Activated CD8-positive, alpha-beta memory T cell treated with anti-CD3 and anti-CD28 coated beads, Interleukin-2, amount 50 U/mL, for 24 hours (primary cell): ENCODE results near the gene RASD1.

Source experiments
- DNase-seq: peaks from one replicate; pipeline ENCODE4 v3.0.0-alpha.2; 2020; ENCODE audit errors: extremely low read depth

Gene RASD1

DNA sequence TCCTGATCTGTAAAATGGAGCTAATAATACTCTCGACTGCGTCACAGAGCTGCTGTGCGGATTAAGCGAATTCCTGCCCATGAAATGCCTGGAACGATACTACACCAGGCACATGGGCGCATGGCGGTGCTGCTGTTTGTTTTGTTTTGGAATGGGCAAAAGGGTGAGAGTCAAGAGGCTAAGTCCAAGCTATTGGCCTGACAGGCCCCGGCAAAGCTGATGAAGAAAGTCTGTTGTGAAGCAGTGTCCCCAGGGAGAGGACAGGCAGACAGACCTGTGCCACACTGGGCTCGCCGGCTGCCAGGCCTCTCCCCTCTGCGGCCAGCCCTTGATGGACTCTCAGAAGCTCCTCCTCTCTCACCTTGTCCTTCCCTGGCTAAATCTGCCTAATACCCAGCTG is 31.3 kb upstream of the RASD1 start:
- no peak for DNase-seq

DNA sequence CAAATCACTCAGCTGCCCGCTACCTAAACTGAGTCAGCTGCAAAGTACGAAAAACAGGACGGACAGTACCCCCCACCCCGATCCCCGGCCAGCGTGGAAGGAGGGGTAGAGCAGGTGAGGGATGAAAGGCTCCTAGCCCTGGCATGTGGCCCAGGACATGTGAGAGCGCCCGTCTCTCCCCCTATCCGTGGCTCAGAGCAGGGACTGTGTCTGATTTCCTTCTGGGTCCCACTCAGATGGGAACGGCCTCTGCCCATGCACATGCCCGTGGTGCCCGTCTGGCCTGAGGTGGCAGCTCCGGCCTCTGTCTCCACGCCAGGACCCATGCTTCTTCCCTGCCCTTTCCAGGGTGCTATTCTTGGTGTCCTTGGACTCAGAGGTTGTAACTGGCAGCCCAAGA is 30.2 kb upstream of the RASD1 start:
- DNase-seq = no peak

DNA sequence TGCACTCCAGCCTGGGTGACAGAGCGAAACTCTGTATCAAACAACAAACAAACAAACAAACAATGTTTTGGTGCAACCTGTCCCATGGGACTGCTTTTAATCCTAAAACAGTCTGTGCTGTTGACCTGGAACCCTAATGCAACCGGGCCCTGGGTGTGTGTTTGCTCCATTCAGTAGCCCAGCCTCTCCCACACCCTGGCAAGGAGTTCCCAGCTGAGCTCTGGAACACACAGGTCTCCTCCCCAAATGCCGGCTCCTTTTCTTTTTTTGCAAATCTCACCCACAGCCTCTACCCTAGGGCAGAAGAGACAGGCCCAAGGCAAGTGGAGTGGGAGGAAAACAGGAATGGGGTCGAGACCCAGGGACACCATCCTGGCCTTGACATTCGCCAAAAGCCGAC is 29.8 kb upstream of the RASD1 start:
- DNase-seq = no peak

DNA sequence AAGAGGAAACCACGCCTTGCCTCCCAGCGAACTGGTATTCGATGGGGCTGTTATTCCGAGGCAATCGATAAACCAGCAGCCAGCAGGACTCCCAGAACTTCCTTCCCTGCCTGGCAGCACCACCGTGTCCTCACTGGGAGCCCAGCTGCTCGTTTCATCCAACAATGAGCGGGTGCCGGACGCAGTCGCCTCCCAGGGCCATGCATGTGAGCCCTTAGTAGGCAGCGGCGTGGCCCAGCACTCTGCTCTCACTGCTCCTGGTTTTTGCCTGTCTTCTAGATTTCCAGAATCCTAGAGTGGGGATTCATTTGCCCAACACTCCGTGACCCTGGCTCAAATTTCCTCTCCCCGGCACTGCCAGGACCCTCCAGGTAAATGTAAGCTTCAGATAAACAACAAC is 29.1 kb upstream of the RASD1 start:
- no peak for DNase-seq

DNA sequence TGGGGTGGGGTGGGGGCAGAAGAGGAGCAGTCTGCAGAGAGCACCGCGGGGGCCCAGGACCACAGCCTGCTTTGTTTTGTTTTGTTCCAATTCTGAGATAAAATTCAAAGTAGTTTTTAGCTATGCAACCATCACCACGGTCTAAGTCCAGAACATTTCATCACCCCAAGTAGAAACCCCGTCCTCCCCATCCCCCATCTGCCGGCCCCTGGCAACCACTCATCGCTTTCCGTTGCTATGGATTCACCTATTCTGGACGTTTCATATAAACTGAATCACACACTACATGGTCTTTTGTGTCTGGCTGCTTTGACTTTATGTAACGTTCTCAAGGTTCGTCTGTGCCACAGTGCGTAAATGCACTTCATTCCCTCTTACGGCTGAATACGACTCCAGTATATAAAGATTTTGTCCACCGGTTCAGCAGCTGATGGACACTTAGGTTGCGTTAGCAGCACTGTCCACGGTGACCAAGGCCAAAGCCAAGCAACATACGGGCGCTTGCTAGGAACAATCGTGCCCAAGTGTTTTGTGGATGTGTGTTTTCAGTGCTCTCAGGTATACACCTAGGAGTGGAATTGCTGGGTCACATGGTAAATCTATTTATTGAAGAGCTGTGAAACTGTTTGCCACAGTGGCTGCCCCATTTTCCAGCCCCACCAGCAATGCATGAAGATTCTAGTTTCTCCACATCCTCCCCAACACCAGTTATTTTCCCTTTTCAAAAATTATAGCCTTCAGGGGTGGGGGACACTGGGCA is 27.7 kb upstream of the RASD1 start:
- DNase-seq = no peak

DNA sequence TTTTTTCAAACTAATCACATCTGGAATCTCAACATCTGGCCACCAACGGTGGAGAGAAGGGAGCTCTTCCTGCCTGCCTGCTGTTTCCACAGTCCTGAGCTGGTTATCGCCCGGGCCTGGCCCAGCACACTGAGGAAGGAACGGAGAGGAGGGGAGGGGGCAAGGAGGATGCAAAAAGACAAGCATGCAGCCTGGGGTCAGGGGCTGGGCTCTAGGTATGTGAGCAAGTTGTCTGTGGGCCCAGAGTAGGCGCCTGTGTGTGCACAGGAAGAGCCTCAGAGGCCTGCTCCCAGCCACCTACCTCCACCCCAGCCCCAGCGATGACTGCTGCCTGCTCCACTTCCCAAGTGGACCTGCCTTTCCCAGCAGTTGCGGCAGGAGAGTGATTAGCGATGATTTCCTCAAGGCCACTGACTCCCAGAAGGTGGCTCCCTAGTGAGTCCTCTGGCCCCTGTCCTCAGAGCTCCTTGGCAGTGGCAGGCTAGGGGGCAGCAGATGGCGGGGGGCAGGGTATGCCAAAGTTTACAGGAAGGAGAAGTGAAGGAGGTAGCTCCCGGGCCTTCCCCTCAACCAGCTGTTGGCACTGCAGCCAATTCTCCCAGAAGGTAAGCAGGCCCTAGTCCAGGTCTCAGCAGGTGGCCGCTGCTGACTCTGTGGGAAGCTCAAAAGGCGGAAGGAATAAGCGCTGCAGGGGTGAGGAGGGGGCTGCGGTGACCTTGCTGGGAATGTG is 27.0 kb upstream of the RASD1 start:
- DNase-seq = no peak

DNA sequence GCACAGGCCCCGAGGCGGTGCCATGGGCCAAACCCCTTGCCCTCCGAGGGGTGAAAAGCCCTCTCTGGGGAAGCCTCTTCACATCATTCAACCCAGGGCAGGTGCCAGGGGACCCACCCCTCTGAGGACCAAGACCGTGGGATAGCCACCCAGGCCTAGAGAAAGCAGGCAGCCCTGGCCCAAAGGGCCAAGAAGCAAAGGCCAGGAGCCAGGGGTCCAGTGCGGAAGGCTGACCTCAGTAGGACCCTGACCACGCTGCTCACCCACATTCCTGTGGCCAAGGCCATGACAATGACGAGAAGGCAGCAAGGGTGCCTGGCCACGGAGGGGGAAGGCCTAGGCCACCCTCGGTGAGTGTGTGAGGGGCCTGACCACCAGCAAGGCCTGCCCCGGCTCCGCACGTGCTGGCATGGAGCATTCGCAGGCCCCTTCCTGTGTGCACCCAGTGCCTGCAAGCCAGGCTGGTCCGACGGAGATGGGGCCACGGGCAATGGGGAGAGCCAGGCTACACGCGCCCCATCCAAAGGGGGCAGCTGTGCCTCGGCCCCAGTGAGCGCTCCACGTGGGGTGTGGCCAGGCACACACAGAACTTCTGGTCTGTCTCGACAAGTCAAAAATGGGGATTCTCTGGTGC is 24.5 kb upstream of the RASD1 start:
- DNase-seq = no peak

DNA sequence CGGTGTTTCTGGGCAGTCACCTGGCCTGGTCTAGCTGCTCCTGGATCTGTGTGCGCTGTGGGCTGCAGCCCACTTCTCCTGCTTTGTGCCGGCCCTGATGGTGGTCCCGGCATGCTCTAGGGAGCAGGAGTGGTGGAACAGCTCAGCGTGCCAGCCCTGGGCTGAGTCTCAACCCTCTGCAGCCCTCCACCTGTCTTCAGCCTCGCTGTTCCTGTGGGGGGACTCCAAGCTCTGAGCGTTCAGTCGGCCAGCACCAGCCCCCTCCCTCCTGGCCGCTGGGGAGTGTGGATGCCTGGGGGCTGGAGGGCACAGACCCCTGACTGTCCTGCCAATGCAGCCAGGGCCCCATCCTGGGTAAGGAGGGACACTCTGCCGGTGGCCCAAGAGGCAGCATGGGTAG is 23.7 kb upstream of the RASD1 start:
- DNase-seq = no peak

DNA sequence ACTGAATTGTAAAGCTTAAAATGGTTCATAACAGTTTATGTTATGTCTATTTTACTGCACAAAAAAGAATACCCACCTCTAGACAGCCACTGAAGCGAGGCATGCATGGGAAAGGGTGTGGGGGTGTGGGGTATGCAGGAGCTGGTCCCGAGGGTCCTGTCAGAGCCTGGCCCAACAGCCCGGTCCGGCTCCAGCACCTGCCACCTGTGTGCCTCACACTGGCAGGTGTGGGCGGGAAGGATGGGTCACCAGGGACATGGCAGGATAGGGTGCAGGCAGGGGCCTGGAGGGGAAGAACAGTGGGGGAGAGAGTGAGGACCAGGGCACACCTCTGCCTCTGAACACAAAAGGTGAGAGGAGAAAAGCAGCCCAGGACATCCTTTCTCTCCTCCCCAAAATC is 22.8 kb upstream of the RASD1 start:
- DNase-seq = no peak

DNA sequence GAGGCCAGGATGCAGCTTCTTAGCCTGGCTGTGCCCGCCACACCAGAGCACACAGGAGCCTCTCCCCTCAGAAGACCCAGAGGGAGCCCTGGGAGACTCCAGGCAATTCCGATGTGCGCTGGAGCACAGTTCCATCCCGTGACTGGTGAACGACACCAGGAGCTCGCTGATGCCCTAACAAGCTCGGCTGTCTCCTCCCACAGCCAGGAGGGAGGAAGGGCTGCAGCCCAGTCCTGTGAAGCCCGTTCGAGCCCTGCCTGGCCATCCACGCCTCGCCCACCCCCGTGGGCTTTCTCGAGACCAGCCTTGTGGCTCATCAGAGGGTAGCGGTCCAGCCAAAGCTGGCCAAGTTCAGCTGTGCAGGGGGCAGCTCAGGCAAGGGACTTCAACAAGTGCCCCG is 21.8 kb upstream of the RASD1 start:
- DNase-seq = no peak

DNA sequence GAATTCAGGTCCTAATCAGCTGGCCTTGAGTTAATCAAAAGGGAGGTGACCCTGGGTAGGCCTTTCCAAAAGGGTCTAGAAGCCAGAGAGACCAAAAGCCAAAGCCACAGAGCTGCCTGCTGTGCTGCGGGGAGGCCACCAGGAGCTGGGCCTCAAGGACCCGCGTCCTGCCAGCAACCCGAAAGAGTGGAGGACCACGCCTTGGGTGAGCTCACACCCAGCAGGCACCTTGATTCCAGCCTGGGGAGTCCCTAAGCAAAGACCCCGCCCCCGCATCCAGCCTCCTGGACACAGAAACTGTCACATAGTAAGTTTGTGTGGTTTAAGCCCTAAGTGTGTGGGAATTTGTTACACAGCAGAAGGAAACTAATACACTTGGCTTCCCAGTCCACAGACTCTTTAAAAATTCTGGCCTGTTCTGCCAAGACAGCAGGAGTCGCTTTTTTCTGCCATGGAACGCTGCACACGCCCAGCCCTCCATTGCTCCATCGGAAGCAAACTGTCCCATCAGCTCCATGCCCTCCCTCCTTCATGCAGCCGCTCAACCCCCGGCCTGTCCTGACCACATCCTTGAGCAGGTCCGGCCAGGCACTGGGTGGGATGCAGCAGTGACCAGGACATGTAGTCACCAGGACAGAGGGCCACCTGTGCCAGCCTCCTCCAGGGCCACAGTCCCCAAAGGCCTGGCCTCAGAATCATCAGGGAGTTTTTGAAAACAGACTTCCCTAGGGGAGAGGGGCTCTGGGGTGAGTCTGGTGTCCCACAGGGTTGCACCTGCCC is 20.9 kb upstream of the RASD1 start:
- no peak for DNase-seq

DNA sequence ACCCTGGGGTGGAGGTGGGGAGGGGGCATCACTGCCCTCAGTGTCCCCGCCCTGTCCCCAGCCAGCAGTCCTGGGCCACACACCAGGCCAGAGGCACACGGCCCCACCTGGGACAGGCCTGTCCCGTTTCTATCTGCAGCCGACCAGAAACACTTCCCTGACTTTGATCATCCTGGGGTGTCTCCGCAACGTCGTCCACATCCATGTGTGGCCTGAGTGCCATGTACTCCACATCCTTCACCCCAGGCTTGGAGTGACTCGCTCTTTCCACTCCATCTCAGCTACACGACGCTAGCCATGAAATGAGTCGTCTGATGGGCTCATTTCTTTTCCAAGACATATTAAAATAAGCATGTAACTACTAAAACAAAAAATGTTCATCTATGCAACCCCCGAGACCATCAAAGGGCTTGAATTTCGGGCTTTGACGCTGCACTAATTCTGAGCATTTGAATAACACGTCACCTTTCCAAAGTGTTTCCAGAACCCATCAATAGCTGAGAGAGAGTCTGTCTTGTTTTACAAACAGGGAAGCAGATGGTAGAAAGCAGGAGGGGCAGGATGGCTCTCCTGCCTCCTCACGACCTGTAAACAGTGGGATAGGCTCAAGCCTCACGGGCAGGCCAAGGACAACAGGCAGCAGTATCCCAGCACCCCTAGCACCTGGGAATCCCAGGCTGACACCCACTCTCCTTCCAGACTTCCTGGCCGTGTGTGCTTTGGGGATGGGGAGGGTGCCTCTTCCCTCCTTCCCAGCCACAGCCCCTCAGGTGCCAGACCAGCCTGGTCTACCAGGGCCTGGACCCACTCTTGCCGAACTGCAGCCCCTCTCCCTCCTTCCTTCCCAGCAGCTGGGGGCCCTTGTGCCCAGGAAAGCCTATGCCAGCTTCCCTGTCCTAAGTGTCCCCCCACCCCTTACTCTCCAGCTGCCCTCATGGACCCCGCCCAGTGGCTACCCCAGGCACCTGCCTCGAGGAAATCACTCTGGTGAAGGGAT is 20.0 kb upstream of the RASD1 start:
- DNase-seq = no peak

DNA sequence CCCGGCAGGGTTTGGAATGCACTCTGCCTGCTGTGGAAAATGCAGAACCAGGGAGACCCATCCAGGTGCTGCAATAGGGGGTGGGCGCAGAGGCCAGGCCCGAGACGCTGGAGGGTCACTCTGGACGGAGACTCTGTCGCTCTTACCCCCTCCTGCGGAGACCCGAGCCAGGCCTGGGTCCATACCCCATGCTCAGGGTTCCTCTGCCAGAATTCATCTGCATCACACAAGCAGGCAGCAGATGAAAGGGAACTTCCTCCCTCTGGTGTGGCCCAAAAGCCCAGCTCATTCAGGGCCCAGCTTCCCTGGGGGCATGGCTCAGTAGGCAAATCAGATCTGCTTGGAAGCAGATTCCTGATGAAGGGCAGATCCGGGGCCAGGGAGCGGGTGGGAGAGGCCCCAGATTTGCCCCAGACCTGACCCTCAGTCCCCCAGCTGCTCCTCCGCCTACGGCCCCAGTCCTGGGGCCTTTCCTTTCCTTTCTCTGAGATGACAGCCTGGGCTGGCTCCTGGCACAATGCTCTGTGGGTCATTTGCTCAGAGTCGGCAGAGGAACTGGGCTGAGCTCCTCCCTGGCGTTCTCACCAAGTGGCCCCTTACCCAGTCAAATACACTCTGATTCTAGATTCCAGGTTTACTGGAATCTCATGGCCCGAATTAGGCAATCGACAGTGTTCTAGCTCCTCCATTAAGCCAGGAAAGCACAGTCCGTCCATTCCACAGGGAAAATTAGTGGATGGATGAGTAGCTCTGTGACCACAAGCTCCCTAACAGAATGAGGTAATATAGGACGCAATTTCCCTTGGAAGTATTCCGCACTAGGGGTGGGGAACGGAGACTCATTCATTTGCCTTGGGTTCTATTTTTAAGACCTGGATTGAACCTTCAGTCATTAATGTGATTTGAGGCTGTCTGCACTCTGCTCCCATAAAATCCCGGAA is 19.1 kb upstream of the RASD1 start:
- no peak for DNase-seq

DNA sequence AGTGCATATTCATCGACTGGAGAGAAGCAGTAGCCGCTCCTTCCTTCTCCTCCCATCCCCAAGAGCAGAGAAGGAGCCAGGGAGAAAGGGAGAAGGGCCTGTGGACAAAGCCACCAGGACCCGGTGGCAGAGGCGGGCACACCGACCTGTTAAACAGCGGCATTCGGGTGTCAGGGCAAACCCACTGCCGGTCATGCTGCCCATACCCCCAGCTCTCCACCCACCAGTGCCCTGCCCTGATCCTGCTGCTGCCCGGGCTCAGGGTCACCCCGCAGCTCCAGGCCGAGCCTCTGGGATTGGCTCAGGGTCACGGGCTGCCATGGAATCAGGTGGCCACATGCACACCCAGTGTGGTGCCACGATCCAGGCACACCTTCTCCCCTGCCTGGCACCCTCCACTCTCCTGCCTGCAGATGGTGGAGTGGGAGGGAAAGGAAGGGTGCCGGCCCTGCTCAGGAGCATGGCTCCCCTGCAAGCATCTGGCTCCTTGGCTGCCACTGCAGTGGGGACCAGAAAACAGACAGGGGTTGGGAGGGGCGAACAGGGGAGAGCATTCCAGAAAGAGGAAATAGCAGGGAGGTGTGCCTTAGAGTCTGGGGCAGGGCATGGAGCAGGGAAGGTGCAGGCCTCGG is 18.3 kb upstream of the RASD1 start:
- no peak for DNase-seq

DNA sequence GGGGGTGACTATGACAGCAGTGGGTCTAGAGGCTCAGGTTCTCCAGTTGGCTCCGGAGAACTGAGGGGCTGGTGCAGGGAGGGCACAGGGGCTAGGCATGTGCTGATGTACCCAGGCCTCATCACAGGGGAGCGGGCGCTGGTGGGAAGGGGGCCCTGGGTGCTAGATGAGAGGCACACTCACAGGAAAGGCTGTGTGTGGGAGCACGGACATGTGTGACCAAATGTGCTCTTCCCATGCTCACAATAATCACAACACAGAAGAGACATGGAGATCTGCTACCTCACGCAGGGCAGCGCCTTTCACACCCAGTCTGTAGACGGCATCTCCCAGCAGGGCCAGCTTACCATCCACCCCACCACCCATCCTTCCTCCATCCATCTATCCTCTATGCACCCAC is 17.4 kb upstream of the RASD1 start:
- DNase-seq = no peak

DNA sequence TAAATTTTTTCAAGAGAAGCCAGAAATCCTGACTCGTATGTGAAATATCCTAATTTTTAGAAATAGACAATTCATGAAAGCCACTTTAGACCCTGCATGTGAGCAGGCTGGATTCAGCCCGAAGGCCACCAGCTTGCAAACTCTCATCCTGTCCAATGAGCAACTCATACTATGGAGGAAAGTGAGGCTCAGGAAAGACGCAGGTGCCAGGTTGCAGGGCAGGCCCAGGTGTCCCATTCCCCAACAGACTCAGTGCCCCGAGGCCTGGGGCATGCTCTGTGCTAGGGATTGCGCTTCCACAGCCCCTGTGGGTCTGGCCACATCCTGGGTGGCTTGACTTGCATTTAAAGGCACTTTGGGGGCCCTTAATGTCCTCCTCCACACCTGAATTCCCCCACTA is 16.7 kb upstream of the RASD1 start:
- no peak for DNase-seq

DNA sequence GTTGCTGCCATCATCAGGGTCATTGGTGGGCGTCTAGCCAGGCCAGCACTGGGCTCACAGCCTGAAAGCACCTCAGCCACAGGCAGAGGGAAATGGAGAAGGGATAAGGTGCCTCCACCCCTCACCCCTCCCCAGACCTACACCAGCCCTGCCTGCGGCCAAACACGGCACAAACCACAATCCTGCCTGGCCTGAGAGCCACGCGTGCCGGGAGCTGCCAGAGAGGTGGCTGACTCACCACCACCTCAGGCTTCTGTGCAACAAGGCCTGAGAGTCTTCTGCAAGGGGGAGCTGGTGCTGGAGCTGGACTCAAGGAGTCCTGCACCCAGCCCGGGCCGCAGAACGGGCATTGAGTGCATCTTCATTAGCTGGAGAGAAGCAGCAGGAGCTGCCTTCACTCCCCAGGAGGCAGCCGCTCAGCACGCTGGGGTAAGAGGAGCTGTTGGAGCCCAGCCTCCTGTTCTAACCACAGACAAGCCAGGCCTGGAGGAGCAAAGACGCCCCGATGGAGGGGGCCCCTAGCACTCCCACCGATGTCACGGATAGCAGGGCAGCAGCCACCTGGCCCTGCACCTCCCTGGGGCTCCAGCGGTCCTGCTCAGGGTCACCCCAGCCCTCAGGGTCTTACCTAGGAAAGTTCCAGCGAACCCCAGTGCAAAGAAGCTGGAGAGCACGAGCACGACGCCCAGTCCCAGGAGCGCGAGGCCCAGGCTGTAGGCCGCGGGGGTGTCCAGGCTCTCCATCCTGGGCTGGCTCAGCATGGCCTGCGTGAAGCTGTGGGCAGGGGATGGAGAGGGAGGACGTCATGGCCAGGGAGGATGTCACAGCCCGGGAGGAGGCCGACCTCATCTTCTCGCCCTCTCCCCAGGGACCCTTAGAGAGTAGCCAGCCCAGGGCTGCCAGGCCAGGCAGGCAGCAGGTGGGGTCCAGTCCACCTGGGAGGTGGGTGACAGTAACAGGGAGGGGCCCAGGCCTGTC is 16.0 kb upstream of the RASD1 start:
- no peak for DNase-seq

DNA sequence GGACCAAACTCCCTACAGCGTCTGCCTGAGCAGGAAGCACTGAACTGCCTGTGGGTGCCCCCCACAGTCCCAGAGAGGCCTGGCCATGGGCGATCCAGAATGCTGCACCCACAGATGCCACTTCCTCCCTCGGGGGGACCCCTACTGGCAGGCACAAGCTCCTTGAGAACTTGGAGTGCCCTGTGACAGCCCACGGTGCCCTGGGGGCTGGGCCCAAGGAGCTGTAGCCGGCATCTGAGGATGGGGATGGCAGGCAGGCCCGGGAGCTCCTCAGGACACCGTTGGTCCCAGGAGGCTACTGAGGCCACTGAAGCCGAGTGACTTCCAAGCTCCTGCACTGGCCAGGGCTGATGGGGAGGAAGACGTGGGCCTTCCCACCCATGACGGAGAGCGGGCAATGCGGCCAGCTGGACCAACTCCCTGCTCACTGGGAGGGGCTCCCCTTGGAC is 15.1 kb upstream of the RASD1 start:
- DNase-seq = no peak
